VCaP (cell line): ENCODE measurements around the gene AASDH.

Experiments
- H3K27ac ChIP-seq: fragments of 450-650 bp; 2 replicates; pipeline ENCODE4 v1.5.1; 2017
- CTCF ChIP-seq: fragments of 450-650 bp; conservative IDR thresholded peaks from 2 replicates; pipeline ENCODE4 v1.5.1; 2017; ENCODE audit warnings: mild to moderate bottlenecking, moderate library complexity

The AASDH gene

GRCh38 chr4:56315543-56315942, 71.7 kb downstream of the AASDH start:
- no peak for TF ChIP-seq CTCF

DNA sequence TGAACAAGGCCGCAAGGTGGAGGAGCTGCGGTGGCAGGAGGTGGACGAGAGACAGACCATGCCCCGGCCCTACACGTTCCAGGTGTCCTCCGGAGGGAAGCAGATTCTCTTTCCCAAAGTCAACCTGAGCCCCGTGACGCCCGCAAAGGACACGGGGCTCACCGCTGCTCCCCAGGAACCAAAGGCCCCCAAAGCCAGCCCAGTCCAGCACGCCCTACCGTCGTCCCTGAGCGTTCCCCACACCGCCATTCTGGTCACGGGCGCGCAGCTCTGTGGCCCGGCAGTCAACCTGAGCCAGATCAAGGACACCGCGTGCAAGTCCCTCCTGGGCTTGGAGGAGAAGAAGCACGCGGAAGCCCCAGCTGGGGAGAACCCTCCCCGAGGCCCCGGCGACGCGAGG, 72.2 kb downstream of the AASDH start:
- TF ChIP-seq CTCF, result no peak
- H3K27ac ChIP-seq, result no peak overlapping the region

More at GRCh38 chr4:56315543-56315942, 71.7 kb downstream of the AASDH start:
- H3K27ac ChIP-seq, result no peak overlapping the region

DNA sequence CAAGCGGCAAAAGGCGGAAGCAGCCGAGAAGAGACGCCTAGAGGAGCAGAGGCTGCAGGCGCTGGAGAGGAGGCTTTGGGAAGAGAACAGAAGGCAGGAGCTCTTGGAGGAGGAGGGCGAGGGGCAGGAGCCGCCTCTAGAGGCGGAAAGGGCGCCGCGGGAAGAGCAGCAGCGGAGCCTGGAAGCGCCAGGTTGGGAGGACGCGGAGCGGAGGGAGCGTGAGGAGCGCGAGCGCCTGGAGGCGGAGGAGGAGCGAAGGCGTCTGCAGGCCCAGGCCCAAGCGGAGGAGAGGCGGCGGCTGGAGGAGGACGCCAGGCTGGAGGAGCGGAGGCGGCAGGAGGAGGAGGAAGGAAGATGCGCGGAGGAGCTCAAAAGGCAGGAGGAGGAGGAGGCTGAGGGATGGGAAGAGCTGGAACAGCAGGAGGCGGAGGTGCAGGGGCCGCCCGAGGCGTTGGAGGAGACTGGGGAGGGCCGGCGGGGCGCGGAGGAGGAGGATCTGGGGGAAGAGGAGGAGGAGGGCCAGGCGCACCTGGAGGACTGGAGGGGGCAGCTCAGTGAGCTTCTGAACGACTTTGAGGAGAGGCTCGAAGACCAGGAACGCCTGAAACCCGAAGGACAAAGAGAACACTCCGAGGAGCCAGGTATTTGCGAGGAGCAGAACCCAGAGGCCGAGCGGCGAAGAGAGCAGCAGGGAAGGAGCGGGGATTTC, 72.9 kb downstream of the AASDH start:
- TF ChIP-seq CTCF, result no peak

DNA sequence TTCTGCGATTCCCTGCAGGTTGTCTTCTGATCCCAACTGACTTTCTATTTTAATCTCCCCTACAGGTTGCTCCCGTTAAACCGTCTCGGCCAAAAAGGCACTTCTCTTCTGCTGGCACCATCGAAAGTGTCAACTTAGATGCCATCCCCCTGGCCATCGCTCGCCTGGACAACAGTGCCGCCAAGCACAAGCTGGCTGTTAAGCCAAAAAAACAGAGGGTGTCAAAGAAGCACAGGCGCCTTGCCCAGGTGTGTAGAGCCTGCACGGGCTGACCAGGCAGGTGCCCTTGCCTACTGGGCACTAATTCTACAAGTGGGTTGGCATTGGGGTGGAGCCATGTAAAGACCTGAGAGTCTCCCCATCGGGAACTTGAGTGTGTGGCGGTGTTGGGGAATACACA, 74.2 kb downstream of the AASDH start:
- no peak overlapping the region for H3K27ac ChIP-seq
- no peak for TF ChIP-seq CTCF

More for the DNA sequence above, 72.9 kb downstream of the AASDH start:
- no peak overlapping the region for H3K27ac ChIP-seq

GRCh38 chr4:56311299-56311975, 75.9 kb downstream of the AASDH start:
- no peak overlapping the region for H3K27ac ChIP-seq
- TF ChIP-seq CTCF, result no peak

DNA sequence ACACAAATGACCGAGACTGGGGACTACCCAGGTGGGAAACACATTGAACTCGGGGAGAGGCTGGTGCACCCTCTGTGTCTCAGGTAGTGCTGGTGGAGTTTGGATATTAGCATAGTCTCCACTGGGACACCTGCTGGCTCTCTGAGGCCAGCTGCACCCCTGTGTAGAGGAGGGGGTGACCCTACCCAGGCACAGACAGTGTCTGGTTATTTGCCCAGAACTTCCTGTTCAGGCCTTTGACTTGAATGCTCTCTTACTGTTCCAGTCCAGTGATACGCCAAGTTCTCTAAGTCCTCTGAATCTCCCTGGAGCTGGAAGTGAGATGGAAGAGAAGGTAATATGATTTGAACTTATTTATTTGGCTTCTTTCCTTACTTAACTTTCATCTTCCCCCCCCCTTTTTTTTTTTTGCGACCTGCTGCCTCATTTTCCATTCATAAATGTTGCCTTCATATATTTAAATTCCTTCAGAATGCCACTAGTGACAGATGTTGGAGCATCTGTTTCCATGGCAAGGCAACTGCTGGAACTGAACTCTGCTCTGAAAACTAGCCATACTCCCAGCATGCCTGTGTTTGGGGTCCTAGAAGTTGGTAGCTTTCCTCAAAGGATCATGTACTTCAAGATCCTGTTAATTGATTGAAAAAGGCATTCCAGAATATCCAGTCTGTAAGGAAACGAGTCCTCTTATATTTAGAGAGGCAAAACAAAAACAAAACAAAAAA, 76.7 kb downstream of the AASDH start:
- TF ChIP-seq CTCF, result no peak
- H3K27ac ChIP-seq, result no peak overlapping the region

DNA sequence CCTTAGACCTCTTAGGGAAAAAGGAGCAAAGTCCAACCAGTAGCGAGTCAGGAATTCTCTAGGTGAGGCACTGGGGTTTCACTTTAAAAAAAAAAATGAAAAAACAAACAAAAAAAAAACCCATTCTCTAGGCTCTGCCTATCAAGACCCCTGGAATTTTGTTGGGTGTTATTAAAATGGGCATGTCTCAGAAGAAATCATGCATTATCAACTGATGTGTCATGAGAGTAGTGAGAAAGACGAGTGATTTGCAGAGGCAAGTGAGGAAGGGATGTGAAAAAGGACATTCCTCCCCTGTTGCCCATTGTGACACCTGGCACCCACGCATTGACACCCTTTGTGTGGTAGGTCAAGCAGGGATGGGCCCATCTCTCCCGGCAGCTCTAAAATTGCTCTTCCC, 78.9 kb downstream of the AASDH start:
- no peak for TF ChIP-seq CTCF
- H3K27ac ChIP-seq, result no peak overlapping the region
